PC-3 (cell line): ENCODE results near the gene SRXN1.

ENCODE experiments used
- CTCF ChIP-seq: fragments of 300-600 bp; sonication (generic); conservative IDR thresholded peaks from 2 replicates; pipeline ENCODE4 v1.5.1; 2017; ENCODE audit warnings: antibody characterized with exemption, low read depth, mild to moderate bottlenecking, low read length
- EZH2 ChIP-seq: fragments of 300-600 bp; sonication (generic); IDR thresholded peaks from one replicate; pipeline ENCODE4 v1.6.1; 2017; ENCODE audit warnings: antibody characterized with exemption, mild to moderate bottlenecking, low read length; ENCODE audit not compliant: unreplicated experiment

- TF ChIP-seq CTCF (no peak), EZH2 (no peak)
Observed at GRCh38 chr20:644692-645317, 8.2 kb downstream of the SRXN1 start.
